Left lobe of liver (tissue), 2 donors: Measurements from ENCODE around the gene OPCML. TPM values are rescaled to one million over a fixed set of nuclear protein-coding genes. Genes with fewer than 3 reads are reported as not detected.

Source experiments
- ATAC-seq: fragments of 200-7000 bp; cut with Tn5 transposase; one replicate; pipeline ENCODE4 v1.9.1; 2020; ENCODE audit warnings: mild to moderate bottlenecking, moderate library complexity
- DNase-seq: peaks from one replicate; pipeline ENCODE4 v3.0.0-alpha.2; 2020; ENCODE audit warnings: low spot score
- total RNA-seq: library from RNA; stranded (reverse); gene quantifications from one replicate; pipeline ENCODE4 v1.2.1, GENCODE V29; 2021
- donor health status: DM: no; HTN: no; CAD: no; lungs with moderate emphysema.
- donor health status: DM: no; HTN: yes; CAD: no.

The OPCML gene
- total RNA-seq, 1 donor from 2014 or later = 0.05 TPM

GRCh38 chr11:133366147-133366546 lies 166.2 kb downstream of the OPCML start:
- ATAC-seq (no peak), DNase-seq (no peak)

- ATAC-seq = no peak
- no peak for DNase-seq
These were observed 169.4 kb downstream of the OPCML start for GRCh38 chr11:133362916-133363315.

GRCh38 chr11:133362156-133362555 lies 170.1 kb downstream of the OPCML start:
- DNase-seq (no peak), ATAC-seq (no peak)

- DNase-seq = no peak
- ATAC-seq = no peak
These were observed 170.7 kb downstream of the OPCML start for GRCh38 chr11:133361689-133361994.

GRCh38 chr11:133360860-133361688 lies 171.2 kb downstream of the OPCML start:
- DNase-seq (no peak), ATAC-seq (no peak)

GRCh38 chr11:133355095-133355494 lies 177.2 kb downstream of the OPCML start:
- ATAC-seq = no peak
- no peak for DNase-seq

GRCh38 chr11:133354069-133354468 lies 178.2 kb downstream of the OPCML start:
- DNase-seq (no peak), ATAC-seq (no peak)

- no peak for ATAC-seq
- DNase-seq = no peak
These were observed 182.3 kb downstream of the OPCML start for GRCh38 chr11:133350045-133350444.

- DNase-seq = no peak
These were observed 184.3 kb downstream of the OPCML start for GRCh38 chr11:133347988-133348387.

GRCh38 chr11:133346137-133346536 lies 186.2 kb downstream of the OPCML start:
- ATAC-seq (no peak), DNase-seq (no peak)

More at GRCh38 chr11:133347988-133348387, 184.3 kb downstream of the OPCML start:
- no peak for ATAC-seq

- no peak for ATAC-seq
- no peak for DNase-seq
These were observed 188.3 kb downstream of the OPCML start for GRCh38 chr11:133343951-133344350.

GRCh38 chr11:133339495-133340140 lies 192.7 kb downstream of the OPCML start:
- no peak for DNase-seq
- ATAC-seq = no peak

GRCh38 chr11:133338588-133338987 lies 193.7 kb downstream of the OPCML start:
- ATAC-seq (no peak), DNase-seq (no peak)

GRCh38 chr11:133337951-133338418 lies 194.3 kb downstream of the OPCML start:
- ATAC-seq (no peak), DNase-seq (no peak)

- ATAC-seq (no peak), DNase-seq (no peak)
These were observed 195.1 kb downstream of the OPCML start for GRCh38 chr11:133337193-133337592.

- no peak for ATAC-seq
- DNase-seq = no peak
These were observed 201.3 kb downstream of the OPCML start for GRCh38 chr11:133331031-133331430.

GRCh38 chr11:133326849-133327248 lies 205.5 kb downstream of the OPCML start:
- DNase-seq = no peak
- ATAC-seq = no peak

- no peak for ATAC-seq
- no peak for DNase-seq
These were observed 206.0 kb downstream of the OPCML start for GRCh38 chr11:133326332-133326731.

- ATAC-seq (no peak), DNase-seq (no peak)
These were observed 206.6 kb downstream of the OPCML start for GRCh38 chr11:133325711-133326110.

GRCh38 chr11:133323354-133323753 lies 208.9 kb downstream of the OPCML start:
- no peak for ATAC-seq

GRCh38 chr11:133318221-133318620 lies 214.1 kb downstream of the OPCML start:
- no peak for ATAC-seq
- DNase-seq = no peak

More at GRCh38 chr11:133323354-133323753, 208.9 kb downstream of the OPCML start:
- no peak for DNase-seq

- no peak for DNase-seq
- ATAC-seq = no peak
These were observed 221.1 kb downstream of the OPCML start for GRCh38 chr11:133311230-133311629.
